Stimulated activated CD4-positive, alpha-beta T cell treated with anti-CD3 and anti-CD28 coated beads, Interleukin-12 subunit alpha, Interleukin-12 subunit beta, amount 100 ng/mL, for 48 hours (primary cell): Measurements from ENCODE around the gene LILRB5.
"Not testable (repeated sequence)": the region's sequence is repeated elsewhere in the genome, so short reads cannot be mapped to it uniquely, and the experiment has no call there.

Experiments used
- DNase-seq, 3 donors: peaks; one replicate each; pipeline ENCODE4 v3.0.0-alpha.2; 2020; ENCODE audit warnings: low read depth in 2 of 3, low spot score in 1 of 3

The LILRB5 gene

DNA sequence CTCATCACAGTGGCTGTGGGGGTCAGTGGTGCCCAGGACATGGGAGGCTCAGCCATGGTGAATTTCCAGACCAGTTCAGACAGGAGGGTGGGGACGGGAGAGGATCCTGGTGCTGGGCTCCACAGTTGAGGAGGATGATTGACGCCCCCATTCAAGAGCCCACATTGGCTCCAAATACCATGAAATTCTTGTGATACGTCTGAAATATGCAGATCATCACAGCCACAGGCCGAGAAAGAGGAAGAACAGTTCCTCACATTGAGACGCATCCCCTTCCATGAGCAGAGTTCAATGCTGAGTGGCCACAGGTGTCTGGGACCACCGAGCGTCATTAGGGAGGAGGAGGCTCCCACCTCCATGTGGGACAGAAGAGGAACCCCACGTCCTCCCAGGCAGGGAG lies 13.3 kb downstream of the LILRB5 start:
- not testable (repeated sequence) for DNase-seq

GRCh38 chr19:54242646-54243045 lies 14.4 kb downstream of the LILRB5 start, which contains the start of gene LILRA6:
LILRA6 (minus strand) TSS chr19:54242790.
- DNase-seq = not testable (repeated sequence)

DNA sequence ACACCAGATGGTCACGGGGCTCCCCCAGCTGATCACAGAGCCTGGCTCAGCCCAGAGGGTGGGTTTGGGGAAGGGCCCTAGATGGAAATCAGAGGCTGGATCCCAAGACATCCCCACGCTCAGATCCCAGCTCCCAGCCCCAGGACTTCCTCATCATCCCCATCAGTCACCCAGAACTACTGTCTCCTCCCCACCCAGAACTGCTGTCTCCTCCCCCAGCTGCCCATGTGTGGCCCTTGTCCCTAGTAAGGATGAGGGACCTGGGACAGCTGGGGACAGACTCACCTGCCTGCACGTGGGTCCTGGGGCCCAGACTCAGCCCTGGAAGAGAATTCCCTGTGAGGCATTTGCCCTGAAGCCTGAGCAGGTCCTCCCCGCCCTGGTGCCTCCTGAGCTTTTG lies 14.8 kb downstream of the LILRB5 start:
- DNase-seq = not testable (repeated sequence)

DNA sequence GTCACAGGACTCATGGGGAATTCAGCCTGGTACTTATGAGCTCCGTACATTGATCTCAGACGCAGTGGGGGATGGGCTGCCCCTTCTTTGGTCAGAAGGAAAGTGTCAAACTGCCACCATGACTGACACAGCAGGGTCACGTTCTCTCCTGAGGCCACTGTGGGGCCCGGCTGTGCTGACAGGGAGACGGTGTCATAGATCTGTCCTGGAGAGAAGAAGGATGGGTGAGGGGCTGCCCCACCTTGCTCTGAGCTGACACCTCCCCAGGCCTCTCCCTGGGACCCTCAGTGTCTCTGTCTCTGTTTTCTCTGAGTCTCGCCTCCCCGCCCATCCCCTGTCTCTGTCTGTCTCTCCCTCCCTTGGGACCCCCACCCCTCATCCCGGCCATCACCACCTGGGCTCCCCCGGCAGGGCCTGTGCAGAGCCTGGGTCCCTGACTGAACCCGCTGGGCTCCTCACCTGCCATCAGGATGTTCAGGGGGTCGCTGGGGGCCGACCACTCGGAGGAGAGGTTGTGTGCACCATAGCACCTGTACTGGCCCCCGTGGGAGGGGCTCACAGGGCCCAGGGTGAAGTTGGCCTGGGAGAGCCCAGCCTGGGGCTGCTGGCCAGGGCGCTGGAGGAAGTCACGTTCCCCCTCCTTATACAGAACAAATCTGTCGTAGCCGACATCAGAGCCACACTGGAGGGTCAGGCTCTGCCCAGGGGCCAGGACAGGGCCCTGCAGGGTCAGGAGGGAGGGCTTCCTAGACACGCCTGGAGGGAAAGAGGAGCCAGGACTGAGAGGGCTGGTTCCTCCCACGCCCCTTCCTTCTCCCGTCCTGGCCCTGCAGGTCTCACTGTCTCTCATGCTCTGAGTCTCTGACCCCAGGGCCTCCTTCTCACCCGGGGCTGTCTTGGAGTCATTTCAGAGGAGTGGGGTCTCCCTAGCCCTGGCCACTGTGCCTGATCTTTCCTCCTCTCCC lies 16.4 kb downstream of the LILRB5 start:
- DNase-seq = not testable (repeated sequence)

GRCh38 chr19:54239491-54240371 lies 17.3 kb downstream of the LILRB5 start:
- not testable (repeated sequence) for DNase-seq

DNA sequence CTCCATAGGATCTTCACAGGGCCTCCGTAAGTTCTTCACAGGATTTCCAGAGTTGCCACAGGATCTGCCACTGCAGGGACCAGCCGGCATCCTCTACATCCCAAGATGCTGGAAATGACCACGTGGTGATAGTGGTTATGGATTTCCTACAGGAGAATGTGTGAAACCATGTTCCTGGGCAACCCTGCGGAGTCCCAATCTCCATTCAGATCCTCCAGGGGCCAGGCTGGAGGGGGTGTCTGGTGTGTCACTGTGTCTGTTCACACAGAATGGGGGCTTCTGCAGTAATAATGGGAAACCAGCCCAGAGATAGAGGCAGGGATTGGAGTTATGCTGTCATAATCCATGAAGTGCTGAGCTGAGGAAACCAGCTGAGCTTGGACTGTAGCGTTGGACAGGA lies 23.1 kb downstream of the LILRB5 start:
- no peak for DNase-seq

DNA sequence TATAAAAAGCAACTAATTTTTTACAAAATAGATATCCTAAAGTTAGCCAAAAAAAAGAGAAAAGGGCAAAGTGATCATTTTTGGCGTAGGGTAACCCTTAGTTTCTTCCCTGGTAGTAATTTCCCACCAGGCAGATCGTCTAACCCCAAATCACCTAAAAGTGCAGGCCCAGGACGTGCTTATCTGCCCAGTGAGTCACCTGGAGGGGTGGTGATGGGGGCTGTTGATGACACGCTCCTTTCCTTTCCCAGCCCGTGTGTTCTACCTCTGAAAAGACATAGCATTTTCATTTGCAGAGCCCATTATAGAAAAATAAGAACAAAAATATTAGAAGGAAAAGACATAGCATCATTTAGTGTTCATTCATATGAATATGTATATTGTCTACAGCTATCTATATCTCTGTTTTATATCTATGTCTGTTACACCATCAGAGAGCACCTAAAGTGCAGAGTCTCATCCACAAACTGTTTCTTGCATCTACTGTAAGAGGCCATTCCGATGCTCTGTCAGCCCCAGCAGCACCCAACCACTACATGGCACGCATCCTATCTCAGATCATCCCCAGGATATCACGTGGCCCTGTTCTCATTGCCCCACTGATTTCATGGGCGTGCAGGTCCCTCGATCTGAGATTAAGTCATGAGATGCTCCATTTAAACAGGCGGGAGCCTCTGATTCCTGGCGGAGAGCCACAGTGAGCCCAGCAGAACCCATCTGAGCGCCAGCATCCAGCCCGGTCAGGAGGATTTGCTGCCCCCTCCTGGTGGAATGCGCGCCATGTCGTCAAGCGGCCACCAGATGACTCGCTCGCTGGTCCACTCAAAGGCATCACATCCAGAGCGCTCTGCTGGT lies 25.8 kb downstream of the LILRB5 start:
- DNase-seq = peak; percentile 69 to 92 (median 90)

- DNase-seq = no peak
Observed at GRCh38 chr19:54230031-54230430, 27.0 kb downstream of the LILRB5 start.

GRCh38 chr19:54229146-54229545 lies 27.9 kb downstream of the LILRB5 start:
- DNase-seq = no peak

- not testable (repeated sequence) for DNase-seq
Observed at GRCh38 chr19:54224619-54225018, 32.5 kb downstream of the LILRB5 start.

DNA sequence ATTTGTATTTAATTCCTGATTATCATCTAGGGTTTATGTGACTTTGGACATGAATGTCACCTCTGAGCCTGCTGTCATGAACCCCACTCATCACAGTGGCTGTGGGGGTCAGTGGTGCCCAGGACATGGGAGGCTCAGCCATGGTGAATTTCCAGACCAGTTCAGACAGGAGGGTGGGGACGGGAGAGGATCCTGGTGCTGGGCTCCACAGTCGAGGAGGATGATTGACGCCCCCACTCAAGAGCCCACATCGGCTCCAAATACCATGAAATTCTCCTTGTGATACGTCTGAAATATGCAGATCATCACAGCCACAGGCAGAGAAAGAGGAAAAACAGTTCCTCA lies 33.2 kb downstream of the LILRB5 start:
- DNase-seq = not testable (repeated sequence)

- not testable (repeated sequence) for DNase-seq
Observed at GRCh38 chr19:54223277-54223936, 33.7 kb downstream of the LILRB5 start.

- DNase-seq = not testable (repeated sequence)
Observed at GRCh38 chr19:54222474-54223276, 34.4 kb downstream of the LILRB5 start, which contains the start of gene LILRB3. LILRB3 (minus strand) TSS chr19:54223007; CDS start chr19:54222976, 31 bp downstream.

DNA sequence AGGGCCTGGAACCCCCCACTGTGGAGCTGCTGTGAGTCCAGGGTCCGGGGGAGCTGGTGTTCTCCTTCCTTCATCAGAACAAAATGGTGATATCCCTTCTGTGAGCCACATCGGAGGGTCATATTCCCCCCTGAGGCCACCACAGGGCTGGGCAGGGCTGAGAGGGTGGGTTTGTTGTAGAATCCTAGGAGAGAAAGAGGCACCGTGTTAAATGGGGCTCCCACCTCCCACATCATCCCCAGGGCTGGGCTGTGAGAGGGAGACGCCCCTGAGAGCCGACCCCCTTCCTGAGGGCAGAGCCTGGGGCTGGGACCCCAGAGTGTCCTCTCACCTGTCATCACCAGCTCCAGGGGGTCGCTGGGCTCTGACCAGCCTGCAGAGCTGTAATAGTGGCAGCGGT lies 35.1 kb downstream of the LILRB5 start:
- not testable (repeated sequence) for DNase-seq

- DNase-seq = not testable (repeated sequence)
Observed at GRCh38 chr19:54219702-54220101, 37.4 kb downstream of the LILRB5 start.

- no peak for DNase-seq
Observed at GRCh38 chr19:54218960-54219661, 38.0 kb downstream of the LILRB5 start.

DNA sequence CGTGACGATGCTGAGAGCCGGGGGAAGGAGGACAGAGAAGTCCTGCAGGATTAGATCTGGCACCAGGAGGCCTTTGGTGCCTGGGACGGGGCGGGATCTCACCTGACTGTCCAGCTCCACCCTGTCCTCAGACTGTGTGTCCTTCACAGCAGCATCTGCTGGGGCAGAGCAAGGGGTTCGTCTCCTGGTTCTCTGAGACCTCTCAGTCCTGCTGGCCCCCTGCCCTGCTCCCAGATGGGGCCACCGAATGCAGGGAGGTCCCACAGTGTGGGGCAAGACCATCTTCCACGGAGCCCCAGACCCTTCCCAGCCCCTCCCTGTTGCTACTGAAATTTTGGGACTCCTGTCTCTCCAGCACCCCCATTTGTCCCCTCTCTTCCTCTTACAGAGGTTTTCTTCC lies 38.8 kb downstream of the LILRB5 start:
- no peak for DNase-seq

DNA sequence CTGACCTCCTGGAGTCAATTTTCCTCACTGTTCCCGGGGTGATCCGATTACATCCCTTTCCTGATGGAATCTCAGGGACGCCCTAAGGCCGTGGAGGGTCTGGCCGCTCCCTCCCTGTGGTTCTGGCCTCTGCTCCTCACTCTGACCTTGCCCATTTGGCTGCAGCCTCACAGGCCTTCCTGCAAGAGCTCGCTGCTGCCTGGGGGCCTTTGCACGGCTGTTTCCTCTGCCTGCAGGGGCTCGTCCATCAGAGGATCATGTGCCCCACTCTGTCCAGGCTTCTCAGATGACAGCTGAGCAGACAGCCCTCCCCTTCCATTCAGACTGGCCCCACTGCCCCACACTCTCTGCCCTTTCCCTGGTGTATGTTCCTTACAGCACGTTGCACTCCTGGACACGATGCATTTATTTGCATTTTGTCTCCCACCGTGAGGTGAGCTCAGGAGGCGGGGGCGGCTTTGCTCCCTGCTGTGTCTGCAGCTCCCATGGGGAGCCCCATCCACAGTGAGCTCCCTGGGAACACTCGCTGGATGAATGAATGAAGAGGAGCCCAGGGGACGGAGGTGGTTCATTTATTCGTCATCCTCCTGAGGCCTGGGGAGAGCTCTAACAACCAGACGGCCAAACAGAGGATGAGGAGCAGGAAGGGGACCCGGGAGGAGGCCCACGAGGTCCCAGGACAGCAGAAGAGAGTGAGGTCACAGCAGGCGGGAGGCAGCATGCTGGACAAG lies 39.4 kb downstream of the LILRB5 start:
- not testable (repeated sequence) for DNase-seq
